HepG2 (cell line): ENCODE results near the gene MICAL1. TPM values are rescaled to one million over a fixed set of nuclear protein-coding genes. Genes with fewer than 3 reads are reported as not detected.

ENCODE experiments used
- ARID5B ChIP-seq: IDR thresholded peaks from 2 replicates; pipeline ENCODE4 v1.4.0; 2020; ENCODE audit warnings: mild to moderate bottlenecking, missing genetic modification reagents
- ASH2L ChIP-seq: fragments of 300-600, 200-600 bp; sonication (generic); IDR thresholded peaks from 2 replicates; pipeline ENCODE4 v1.7.0; 2017; ENCODE audit warnings: low read depth, mild to moderate bottlenecking, moderate library complexity, mixed read lengths, low read length; ENCODE audit not compliant: insufficient read length
- BORCS8-MEF2B ChIP-seq: sonication (generic); formaldehyde crosslinking; IDR thresholded peaks from 2 replicates; pipeline ENCODE4 v1.8.0; 2022; ENCODE audit warnings: mild to moderate bottlenecking, missing genetic modification reagents
- CEBPZ ChIP-seq: IDR thresholded peaks from 2 replicates; pipeline ENCODE4 v1.6.1; 2012; ENCODE audit warnings: low read length, improper control_type of control experiment
- IKZF1 ChIP-seq: fragments of 450-650 bp; IDR thresholded peaks from 2 replicates; pipeline ENCODE4 v1.7.1; 2016
- IRF2 ChIP-seq: IDR thresholded peaks from 2 replicates; pipeline ENCODE4 v1.6.1; 2018; ENCODE audit warnings: missing genetic modification reagents, missing compliant biosample characterization
- ISL2 ChIP-seq: sonication (generic); formaldehyde crosslinking; IDR thresholded peaks from 2 replicates; pipeline ENCODE4 v1.5.0; 2020; ENCODE audit warnings: missing genetic modification reagents
- JUN ChIP-seq: sonication (generic); formaldehyde crosslinking; IDR thresholded peaks from 2 replicates; pipeline ENCODE4 v1.4.0; 2020; ENCODE audit warnings: mild to moderate bottlenecking, missing genetic modification reagents
- KDM2A ChIP-seq: sonication (generic); formaldehyde crosslinking; IDR thresholded peaks from 2 replicates; pipeline ENCODE4 v1.4.0; 2020; ENCODE audit warnings: low read depth, missing genetic modification reagents, borderline replicate concordance
- KDM5B ChIP-seq: sonication (generic); formaldehyde crosslinking; IDR thresholded peaks from 2 replicates; pipeline ENCODE4 v1.4.0; 2020; ENCODE audit warnings: missing genetic modification reagents, mild to moderate bottlenecking, borderline replicate concordance
- PAXIP1 ChIP-seq: sonication (generic); formaldehyde crosslinking; conservative IDR thresholded peaks from 2 replicates; pipeline ENCODE4 v1.4.0; 2020; ENCODE audit warnings: mild to moderate bottlenecking, missing genetic modification reagents, moderate library complexity
- RBAK ChIP-seq: sonication (generic); formaldehyde crosslinking; IDR thresholded peaks from 2 replicates; pipeline ENCODE4 v1.5.1; 2020; ENCODE audit warnings: mild to moderate bottlenecking, missing genetic modification reagents
- RBFOX2 ChIP-seq: fragments of 200-400 bp; formaldehyde crosslinking; IDR thresholded peaks from 2 replicates; pipeline ENCODE4 v1.6.1; 2017; ENCODE audit warnings: low read depth, mild to moderate bottlenecking, low read length
- RBM39 ChIP-seq: fragments of 200-400 bp; formaldehyde crosslinking; IDR thresholded peaks from one replicate; pipeline ENCODE4 v1.6.1; 2018; ENCODE audit warnings: antibody characterized with exemption, mild to moderate bottlenecking, low read depth, low read length; ENCODE audit not compliant: poor library complexity, severe bottlenecking
- SRSF1 ChIP-seq: fragments of 200-400 bp; formaldehyde crosslinking; optimal IDR thresholded peaks from 2 replicates; pipeline ENCODE3; 2017; ENCODE audit warnings: mild to moderate bottlenecking, low read depth, low read length, moderate library complexity
- ZBTB7A ChIP-seq: sonication (generic); formaldehyde crosslinking; IDR thresholded peaks from 2 replicates; pipeline ENCODE4 v1.8.0; 2022; ENCODE audit warnings: mild to moderate bottlenecking, missing genetic modification reagents
- ZNF598 ChIP-seq: sonication (generic); formaldehyde crosslinking; IDR thresholded peaks from 2 replicates; pipeline ENCODE4 v1.5.1; 2020; ENCODE audit warnings: mild to moderate bottlenecking, missing genetic modification reagents, borderline replicate concordance
- ZSCAN20 ChIP-seq: sonication (generic); formaldehyde crosslinking; IDR thresholded peaks from 2 replicates; pipeline ENCODE4 v1.4.0; 2020; ENCODE audit warnings: missing genetic modification reagents, mild to moderate bottlenecking, borderline replicate concordance
- polyA plus RNA-seq, 8 experiments: library from polyadenylated mRNA; depleted of rRNA in 3 of 8; stranded (reverse) in 7 of 8; unstranded in 1 of 8; fragments of >200 nt; fragmentation: Illumina TruSeq in 4 of 8; extraction: Trizol in 4 of 8; gene quantifications; 2 replicates each; pipeline versions ENCODE4 v1.2.1 to v1.2.3, GENCODE V29; 2011 to 2016; ENCODE audit warnings: low read depth in 4 of 8, missing spikeins in 1 of 8, mixed read lengths in 1 of 8; ENCODE audit not compliant: insufficient read depth in 1 of 8
- total RNA-seq, 5 experiments: library from RNA; depleted of rRNA; stranded (reverse); fragments of >200 nt; fragmentation: Illumina TruSeq; extraction: Trizol; gene quantifications; 2 replicates each; pipeline ENCODE4 v1.2.3, GENCODE V29; 2016; ENCODE audit warnings: low read depth in 1 of 5

MICAL1 gene
- total and polyA plus RNA-seq, 2 of the 13 experiments (the other 11 are each of a cell fraction or from before 2014, with no cell fraction given): 6.9 to 39.0 TPM

- TF ChIP-seq PAXIP1 (CRISPR knock-in tag) (no peak; the same call in 1 of the 2 replicates), ZSCAN20 (CRISPR knock-in tag) (no peak), RBFOX2 (no peak), ZNF598 (no peak), IKZF1 (no peak), KDM2A (CRISPR knock-in tag) (no peak; the same call in 1 of the 2 replicates), ISL2 (0 out of 2 replicates have a peak, but pooled peaks have one; percentile 9), SRSF1 (peak; percentile 40), ASH2L (peak; percentile 16), CEBPZ (no peak), ARID5B (no peak), RBM39 (peak; percentile 50), JUN (CRISPR knock-in tag) (0 out of 2 replicates have a peak, but pooled peaks have one; percentile 47), BORCS8-MEF2B (CRISPR knock-in tag) (peak; percentile 27; the same call in 1 of the 2 replicates), RBAK (peak; percentile 17; the same call in 1 of the 2 replicates), KDM5B (no peak; the same call in 1 of the 2 replicates), ZBTB7A (CRISPR knock-in tag) (0 out of 2 replicates have a peak, but pooled peaks have one; percentile 60), IRF2 (no peak)
These were observed 14.3 kb downstream of the MICAL1 start (continued) for GRCh38 chr6:109441069-109441816.
